ENCODE measurements around the gene RPL5.
A peak's percentile ranks its signal among the peaks of the same experiment; 100 is the strongest.

Gene RPL5

DNA sequence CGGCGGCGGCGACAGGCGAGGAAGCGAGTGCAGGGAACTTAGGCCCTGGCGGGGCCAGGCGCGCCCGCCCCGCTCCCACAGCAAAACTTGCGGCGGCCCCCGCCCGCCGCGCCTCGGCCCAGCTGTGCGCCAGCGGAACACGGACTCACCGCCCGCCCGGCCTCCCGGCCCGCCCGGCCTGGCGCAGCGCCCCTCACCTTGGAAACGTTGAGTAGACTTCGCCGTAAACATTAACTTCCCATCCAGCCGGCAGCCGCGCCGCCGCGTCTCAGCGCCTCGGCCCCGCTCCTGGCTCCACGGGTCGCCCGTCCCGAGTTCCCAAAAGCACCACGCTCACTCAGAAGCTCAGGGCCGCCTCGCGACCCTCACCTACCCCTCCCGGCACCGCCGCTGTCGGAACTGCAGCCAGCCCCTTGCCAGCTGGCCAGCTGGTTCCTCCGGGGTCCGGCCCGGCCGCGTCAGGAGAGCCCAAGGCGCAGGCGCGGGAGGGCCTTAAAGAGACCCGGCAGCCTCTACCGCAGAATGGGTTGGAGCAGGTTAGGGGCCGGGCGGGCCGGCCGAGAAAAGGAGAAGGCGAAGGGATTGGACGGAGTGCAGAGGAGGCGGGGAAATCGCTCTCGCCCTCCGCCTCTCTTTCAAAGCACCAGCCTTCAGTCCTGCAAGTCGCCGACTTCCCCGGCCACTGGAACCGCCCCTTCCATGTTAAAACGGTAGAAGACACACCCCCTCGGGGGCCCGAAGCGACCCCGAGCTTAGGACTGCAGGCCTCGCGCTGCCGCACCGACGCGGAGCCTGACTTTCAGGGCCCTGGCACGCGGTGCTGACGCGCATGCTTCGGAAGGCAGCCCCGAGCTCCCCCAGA lies 47.0 kb upstream of the RPL5 start, which contains the start of gene EVI5:
Gene EVI5, minus strand, starts transcription at position 470 of the 862 bp plus-strand sequence. CDS start 48,562 bp downstream, outside the sequence.
- H2AFZ ChIP-seq (ENCODE audit: low read depth, low read length) = peak within 1 kb of the TSS; percentile 75
- peaks cover 5% of the 10 kb centered on the region for H3K79me1 ChIP-seq (replicated peaks; ENCODE audit: low read length, poor library complexity, severe bottlenecking)
- WGBS = 0% methylated on average over 94 of the region's 94 CpGs
- peak within 1 kb of the TSS; percentile 68 for H2BK120ac ChIP-seq (ENCODE audit: low read depth, low read length)
- peak within 1 kb of the TSS; percentile 99 for H3K9ac ChIP-seq (ENCODE audit: low read length)
- peak within 1 kb of the TSS; percentile 91 for H2BK5ac ChIP-seq (ENCODE audit: low read depth, low read length, poor library complexity, severe bottlenecking)
- H4K91ac ChIP-seq (ENCODE audit: low read length) = peak within 1 kb of the TSS; percentile 34
- peak within 1 kb of the TSS; percentile 84 for H2BK15ac ChIP-seq (ENCODE audit: low read depth, poor library complexity, severe bottlenecking)
- no peaks in the 10 kb centered on the region for H3K27me3 ChIP-seq (ENCODE audit: control insufficient read depth in 1 of 2, insufficient read depth in 1 of 2, low read length in 2 of 2)
- peak within 1 kb of the TSS; percentile 73 to 90 for H3K4ac ChIP-seq (ENCODE audit: low read depth in 1 of 2, low read length in 2 of 2)
- H3K4me1 ChIP-seq (ENCODE audit: control insufficient read depth, insufficient read depth, low read depth, low read length) = peaks cover 3% of the 10 kb centered on the region
- peak; percentile 99 for DNase-seq
- peak within 1 kb of the TSS; percentile 79 for H3K27ac ChIP-seq (ENCODE audit: low read length, poor library complexity, severe bottlenecking)
- H4K8ac ChIP-seq (ENCODE audit: low read length) = peak within 1 kb of the TSS; percentile 93
- peak within 1 kb of the TSS; percentile 74 for H3K4me2 ChIP-seq (ENCODE audit: low read length, poor library complexity, severe bottlenecking)
- H2BK12ac ChIP-seq (ENCODE audit: low read length in 2 of 2) = peak within 1 kb of the TSS; percentile 47 to 50
- no peak within 1 kb of the TSS for H2AK5ac ChIP-seq (ENCODE audit: low read length, severe bottlenecking)
- no peaks in the 10 kb centered on the region for H3K9me3 ChIP-seq (ENCODE audit: control insufficient read depth, low read length)
- H3K18ac ChIP-seq (ENCODE audit: low read depth in 1 of 2, low read length in 2 of 2) = peak within 1 kb of the TSS; percentile 87 to 100
- peak within 1 kb of the TSS in 1 of 2 experiments; percentile 94 for H3K14ac ChIP-seq (ENCODE audit: low read length in 2 of 2)
- H3K23ac ChIP-seq (ENCODE audit: low read length in 2 of 2) = peak within 1 kb of the TSS in 1 of 2 experiments; percentile 97
- H3K4me3 ChIP-seq (ENCODE audit: insufficient read depth in 1 of 2, low read depth in 1 of 2, low read length in 2 of 2) = peak within 1 kb of the TSS; percentile 86 to 93
- H3K36me3 ChIP-seq (ENCODE audit: control insufficient read depth in 1 of 2, insufficient read depth in 2 of 2, low read depth in 1 of 2, low read length in 2 of 2) = no peaks in the 10 kb centered on the region

DNA sequence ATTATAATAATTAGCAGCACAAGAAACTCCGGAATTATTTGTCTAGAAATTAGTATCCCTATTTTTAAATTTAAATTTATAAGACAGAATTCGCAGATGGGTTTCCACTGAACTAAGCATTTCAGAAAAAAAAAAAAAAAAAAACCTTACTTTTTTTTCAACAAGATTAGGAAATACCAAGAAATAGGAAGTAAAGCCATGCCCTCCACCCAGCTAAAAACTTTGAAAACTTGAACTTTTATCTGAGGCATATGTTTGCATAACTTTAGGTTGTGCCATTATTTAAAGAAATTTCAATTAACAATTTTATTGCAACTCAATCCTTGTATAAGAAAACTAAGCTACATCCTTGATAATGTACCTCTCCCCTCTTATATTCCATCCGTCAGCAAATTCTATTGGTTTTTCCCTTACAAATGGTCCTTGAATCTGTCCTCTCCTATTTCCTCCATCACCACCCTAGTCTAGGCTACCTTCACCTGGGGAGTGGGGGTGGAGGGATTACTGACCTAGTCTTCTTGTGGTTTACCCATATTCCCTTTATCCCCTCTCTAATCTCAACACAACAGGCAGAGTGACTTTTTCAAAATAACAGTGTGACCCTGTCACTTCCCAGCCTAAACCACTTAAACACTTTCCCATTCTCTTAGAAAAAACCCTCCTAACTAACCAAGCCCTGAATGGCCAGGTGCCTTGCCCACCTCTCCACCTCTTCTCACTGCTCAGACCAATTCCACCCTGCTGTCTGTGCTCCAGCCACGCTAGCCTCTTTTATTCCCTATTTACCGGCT lies 45.5 kb upstream of the RPL5 start:
- no peak for DNase-seq
- H3K18ac ChIP-seq (ENCODE audit: low read depth in 1 of 2, low read length in 2 of 2) = no peak overlapping the region
- H2AK5ac ChIP-seq (ENCODE audit: low read length, severe bottlenecking) = no peak overlapping the region
- no peak overlapping the region for H3K23ac ChIP-seq (ENCODE audit: low read length in 2 of 2)
- peak overlapping the region in 1 of 2 experiments; percentile 86 for H3K4me3 ChIP-seq (ENCODE audit: insufficient read depth in 1 of 2, low read depth in 1 of 2, low read length in 2 of 2)
- H2BK15ac ChIP-seq (ENCODE audit: low read depth, poor library complexity, severe bottlenecking) = no peak overlapping the region
- WGBS = 89% methylated on average over 3 of the region's 5 CpGs
- no peak overlapping the region for H2BK12ac ChIP-seq (ENCODE audit: low read length in 2 of 2)
- no peaks in the 10 kb centered on the region for H3K9me3 ChIP-seq (ENCODE audit: control insufficient read depth, low read length)
- H2BK5ac ChIP-seq (ENCODE audit: low read depth, low read length, poor library complexity, severe bottlenecking) = no peak overlapping the region
- peaks cover 3% of the 10 kb centered on the region for H3K4me1 ChIP-seq (ENCODE audit: control insufficient read depth, insufficient read depth, low read depth, low read length)
- H3K36me3 ChIP-seq (ENCODE audit: control insufficient read depth in 1 of 2, insufficient read depth in 2 of 2, low read depth in 1 of 2, low read length in 2 of 2) = no peaks in the 10 kb centered on the region
- no peaks in the 10 kb centered on the region for H3K27me3 ChIP-seq (ENCODE audit: control insufficient read depth in 1 of 2, insufficient read depth in 1 of 2, low read length in 2 of 2)
- no peak overlapping the region for H3K14ac ChIP-seq (ENCODE audit: low read length in 2 of 2)
- H3K9ac ChIP-seq (ENCODE audit: low read length) = peak overlapping the region; percentile 99
- H4K8ac ChIP-seq (ENCODE audit: low read length) = no peak overlapping the region
- no peak overlapping the region for H3K4ac ChIP-seq (ENCODE audit: low read depth in 1 of 2, low read length in 2 of 2)
- no peak overlapping the region for H2AFZ ChIP-seq (ENCODE audit: low read depth, low read length)
- H4K91ac ChIP-seq (ENCODE audit: low read length) = no peak overlapping the region
- H3K27ac ChIP-seq (ENCODE audit: low read length, poor library complexity, severe bottlenecking) = no peak overlapping the region
- peaks cover 2% of the 10 kb centered on the region for H3K79me1 ChIP-seq (replicated peaks; ENCODE audit: low read length, poor library complexity, severe bottlenecking)
- H3K4me2 ChIP-seq (ENCODE audit: low read length, poor library complexity, severe bottlenecking) = no peak overlapping the region
- H2BK120ac ChIP-seq (ENCODE audit: low read depth, low read length) = no peak overlapping the region

DNA sequence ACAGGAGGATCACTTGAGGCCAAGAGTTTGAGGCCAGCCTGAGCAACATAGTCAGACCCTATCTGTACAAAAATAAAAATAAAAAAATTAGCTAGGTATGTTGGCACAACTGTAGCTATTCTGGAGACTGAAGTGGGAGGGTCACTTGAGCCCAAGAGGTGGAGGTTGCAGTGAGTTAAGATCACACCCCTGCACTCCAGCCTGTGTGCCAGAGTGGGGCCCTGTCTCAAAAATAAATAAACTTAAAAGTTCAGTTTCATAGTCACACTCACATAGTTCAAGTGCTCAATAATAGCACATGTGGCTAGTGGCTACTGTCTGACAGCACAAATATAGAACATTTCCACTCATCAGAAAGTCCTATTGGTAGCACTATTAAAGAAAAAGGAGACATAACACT lies 41.8 kb upstream of the RPL5 start:
- Histone ChIP-seq H3K9ac (ENCODE audit: low read length) (no peak overlapping the region), H3K23ac (ENCODE audit: low read length in 2 of 2) (no peak overlapping the region), H3K36me3 (ENCODE audit: control insufficient read depth in 1 of 2, insufficient read depth in 2 of 2, low read depth in 1 of 2, low read length in 2 of 2) (no peaks in the 10 kb centered on the region), H3K18ac (ENCODE audit: low read depth in 1 of 2, low read length in 2 of 2) (no peak overlapping the region), H3K27me3 (ENCODE audit: control insufficient read depth in 1 of 2, insufficient read depth in 1 of 2, low read length in 2 of 2) (peaks cover 3% of the 10 kb centered on the region in 2 experiments), H3K14ac (ENCODE audit: low read length in 2 of 2) (no peak overlapping the region), H3K9me3 (ENCODE audit: control insufficient read depth, low read length) (no peaks in the 10 kb centered on the region), H4K8ac (ENCODE audit: low read length) (no peak overlapping the region), H3K79me1 (replicated peaks; ENCODE audit: low read length, poor library complexity, severe bottlenecking) (no peaks in the 10 kb centered on the region), H3K4me1 (ENCODE audit: control insufficient read depth, insufficient read depth, low read depth, low read length) (no peaks in the 10 kb centered on the region), H2AFZ (ENCODE audit: low read depth, low read length) (no peak overlapping the region), H2BK5ac (ENCODE audit: low read depth, low read length, poor library complexity, severe bottlenecking) (no peak overlapping the region), H2BK120ac (ENCODE audit: low read depth, low read length) (no peak overlapping the region), H3K27ac (ENCODE audit: low read length, poor library complexity, severe bottlenecking) (no peak overlapping the region), H3K4me2 (ENCODE audit: low read length, poor library complexity, severe bottlenecking) (no peak overlapping the region), H2BK12ac (ENCODE audit: low read length in 2 of 2) (no peak overlapping the region), H4K91ac (ENCODE audit: low read length) (no peak overlapping the region), H2BK15ac (ENCODE audit: low read depth, poor library complexity, severe bottlenecking) (no peak overlapping the region), H3K4me3 (ENCODE audit: insufficient read depth in 1 of 2, low read depth in 1 of 2, low read length in 2 of 2) (no peak overlapping the region), H3K4ac (ENCODE audit: low read depth in 1 of 2, low read length in 2 of 2) (no peak overlapping the region), H2AK5ac (ENCODE audit: low read length, severe bottlenecking) (no peak overlapping the region)
- DNase-seq = no peak

DNA sequence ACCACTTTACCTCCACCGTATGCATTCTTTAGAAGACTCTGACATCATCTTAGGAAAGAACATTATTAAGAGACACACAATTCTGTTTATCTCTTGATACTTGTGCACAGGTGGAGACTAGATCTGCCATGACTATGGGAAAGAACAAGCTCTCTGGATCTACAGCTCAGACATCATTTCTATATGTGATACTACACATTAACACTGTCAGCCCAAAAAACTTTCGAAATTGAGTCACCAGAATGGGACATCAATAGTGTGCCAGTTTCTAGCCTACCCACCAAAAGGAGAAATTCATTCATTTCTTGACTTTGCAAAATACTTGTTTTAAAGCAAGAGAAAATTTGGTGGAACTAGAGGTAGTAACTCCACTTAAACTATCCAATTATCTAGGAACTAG lies 41.0 kb upstream of the RPL5 start:
- Histone ChIP-seq H2BK12ac (ENCODE audit: low read length in 2 of 2) (no peak overlapping the region), H2AK5ac (ENCODE audit: low read length, severe bottlenecking) (no peak overlapping the region)
- WGBS = 100% methylated on average over 2 of the region's 2 CpGs

More for the DNA sequence above, 41.0 kb upstream of the RPL5 start:
- DNase-seq = no peak
- Histone ChIP-seq H2BK120ac (ENCODE audit: low read depth, low read length) (no peak overlapping the region), H3K4me1 (ENCODE audit: control insufficient read depth, insufficient read depth, low read depth, low read length) (no peaks in the 10 kb centered on the region), H4K8ac (ENCODE audit: low read length) (no peak overlapping the region), H3K9ac (ENCODE audit: low read length) (no peak overlapping the region), H3K23ac (ENCODE audit: low read length in 2 of 2) (no peak overlapping the region), H3K4ac (ENCODE audit: low read depth in 1 of 2, low read length in 2 of 2) (no peak overlapping the region), H3K4me2 (ENCODE audit: low read length, poor library complexity, severe bottlenecking) (no peak overlapping the region), H3K27me3 (ENCODE audit: control insufficient read depth in 1 of 2, insufficient read depth in 1 of 2, low read length in 2 of 2) (peaks cover 3% of the 10 kb centered on the region in 2 experiments), H3K9me3 (ENCODE audit: control insufficient read depth, low read length) (no peaks in the 10 kb centered on the region), H3K18ac (ENCODE audit: low read depth in 1 of 2, low read length in 2 of 2) (no peak overlapping the region), H3K36me3 (ENCODE audit: control insufficient read depth in 1 of 2, insufficient read depth in 2 of 2, low read depth in 1 of 2, low read length in 2 of 2) (no peaks in the 10 kb centered on the region), H2BK5ac (ENCODE audit: low read depth, low read length, poor library complexity, severe bottlenecking) (no peak overlapping the region), H3K79me1 (replicated peaks; ENCODE audit: low read length, poor library complexity, severe bottlenecking) (no peaks in the 10 kb centered on the region), H3K14ac (ENCODE audit: low read length in 2 of 2) (no peak overlapping the region), H3K27ac (ENCODE audit: low read length, poor library complexity, severe bottlenecking) (no peak overlapping the region), H4K91ac (ENCODE audit: low read length) (no peak overlapping the region), H2BK15ac (ENCODE audit: low read depth, poor library complexity, severe bottlenecking) (no peak overlapping the region), H3K4me3 (ENCODE audit: insufficient read depth in 1 of 2, low read depth in 1 of 2, low read length in 2 of 2) (no peak overlapping the region), H2AFZ (ENCODE audit: low read depth, low read length) (no peak overlapping the region)
